Activated CD8-positive, alpha-beta memory T cell treated with anti-CD3 and anti-CD28 coated beads, Interleukin-2, amount 50 U/mL, for 4 hours (primary cell): Measurements from ENCODE around the gene KATNAL1.

ENCODE experiments used
- DNase-seq: peaks from one replicate; pipeline ENCODE4 v3.0.0-alpha.2; 2020

Gene KATNAL1

GRCh38 chr13:30158774-30159445 is 148.4 kb downstream of the KATNAL1 start:
- no peak for DNase-seq

GRCh38 chr13:30157616-30157993 is 149.7 kb downstream of the KATNAL1 start:
- DNase-seq = no peak

- DNase-seq = no peak
Observed at GRCh38 chr13:30156826-30157615, 150.3 kb downstream of the KATNAL1 start.

GRCh38 chr13:30156270-30156669 is 151.1 kb downstream of the KATNAL1 start:
- DNase-seq = no peak

GRCh38 chr13:30154931-30155330 is 152.4 kb downstream of the KATNAL1 start:
- DNase-seq = no peak

GRCh38 chr13:30154531-30154930 is 152.8 kb downstream of the KATNAL1 start:
- no peak for DNase-seq

- DNase-seq = no peak
Observed at GRCh38 chr13:30153545-30154426, 153.6 kb downstream of the KATNAL1 start.
